Subcutaneous abdominal adipose tissue (tissue), 5 donors: ENCODE measurements around the gene P2RY8.
"Not testable (repeated sequence)": the region's sequence is repeated elsewhere in the genome, so short reads cannot be mapped to it uniquely, and the experiment has no call there.

Source experiments
- H3K27ac ChIP-seq: one replicate; pipeline ENCODE4 v1.7.0; 2013; ENCODE audit warnings: low read depth, mild to moderate bottlenecking, inconsistent platforms, low read length, moderate library complexity
- H3K27me3 ChIP-seq, 5 donors: one replicate each; pipeline ENCODE4 v1.7.0; 2013; ENCODE audit warnings: low read length in 5 of 5, inconsistent platforms in 1 of 5; ENCODE audit not compliant: control insufficient read depth in 5 of 5, insufficient read depth in 4 of 5
- H3K36me3 ChIP-seq, 5 donors: one replicate each; pipeline ENCODE4 v1.7.0; 2013; ENCODE audit warnings: low read length in 5 of 5; ENCODE audit not compliant: control insufficient read depth in 5 of 5, insufficient read depth in 5 of 5
- H3K4me1 ChIP-seq, 5 donors: one replicate each; pipeline ENCODE4 v1.7.0; 2013; ENCODE audit warnings: low read length in 5 of 5, mild to moderate bottlenecking in 3 of 5, moderate library complexity in 1 of 5; ENCODE audit not compliant: control insufficient read depth in 5 of 5, insufficient read depth in 5 of 5
- H3K4me3 ChIP-seq, 5 donors: one replicate each; pipeline ENCODE4 v1.7.0; 2013; ENCODE audit warnings: low read length in 5 of 5, low read depth in 1 of 5
- H3K9ac ChIP-seq, 5 donors: one replicate each; pipeline ENCODE4 v1.7.0; 2013; ENCODE audit warnings: low read length in 5 of 5, mild to moderate bottlenecking in 4 of 5, moderate library complexity in 3 of 5
- H3K9me3 ChIP-seq, 5 donors: one replicate each; pipeline ENCODE4 v1.7.0; 2013; ENCODE audit warnings: low read length in 5 of 5; ENCODE audit not compliant: control insufficient read depth in 5 of 5
- donor health status: healthy.
- donor health status: healthy.
- donor health status: healthy.
- donor health status: healthy.
- donor health status: healthy.

The P2RY8 gene

GRCh38 chrX:1449823-1450149 is 87.2 kb downstream of the P2RY8 start:
- Histone ChIP-seq H3K4me3 (no peak overlapping the region), H3K27ac (no peak overlapping the region), H3K4me1 (peaks cover 0 to 24% (median 19%) of the 10 kb centered on the region in 5 donors), H3K27me3 (no peaks in the 10 kb centered on the region), H3K9me3 (peaks cover 0 to 5% (median 0%) of the 10 kb centered on the region in 5 donors), H3K36me3 (peaks cover 0 to 2% (median 0%) of the 10 kb centered on the region in 5 donors), H3K9ac (no peak overlapping the region)

- Histone ChIP-seq H3K9ac (no peak overlapping the region), H3K27me3 (no peaks in the 10 kb centered on the region), H3K4me3 (no peak overlapping the region), H3K4me1 (peaks cover 0 to 21% (median 17%) of the 10 kb centered on the region in 5 donors), H3K9me3 (peaks cover 0 to 5% (median 0%) of the 10 kb centered on the region in 5 donors), H3K27ac (no peak overlapping the region), H3K36me3 (peaks cover 0 to 4% (median 0%) of the 10 kb centered on the region in 5 donors)
Measured at GRCh38 chrX:1449036-1449822, 87.8 kb downstream of the P2RY8 start.

GRCh38 chrX:1448573-1449001 is 88.4 kb downstream of the P2RY8 start:
- not testable (repeated sequence) for H3K36me3 ChIP-seq, H3K27ac ChIP-seq, H3K4me3 ChIP-seq, H3K9ac ChIP-seq, H3K9me3 ChIP-seq, H3K27me3 ChIP-seq
- peaks cover 0 to 18% (median 14%) of the 10 kb centered on the region in 5 donors for H3K4me1 ChIP-seq

- not testable (repeated sequence) for H3K27ac ChIP-seq, H3K27me3 ChIP-seq, H3K4me3 ChIP-seq, H3K9ac ChIP-seq, H3K36me3 ChIP-seq
- Histone ChIP-seq H3K4me1 (peaks cover 0 to 18% (median 14%) of the 10 kb centered on the region in 5 donors), H3K9me3 (peaks cover 0 to 12% (median 0%) of the 10 kb centered on the region in 5 donors)
Measured at GRCh38 chrX:1447969-1448572, 88.9 kb downstream of the P2RY8 start.

- H3K27me3 ChIP-seq, H3K4me3 ChIP-seq, H3K9ac ChIP-seq, H3K36me3 ChIP-seq, H3K27ac ChIP-seq: not testable (repeated sequence)
- H3K9me3 ChIP-seq = peaks cover 0 to 15% (median 0%) of the 10 kb centered on the region in 5 donors
- peaks cover 0 to 16% (median 12%) of the 10 kb centered on the region in 5 donors for H3K4me1 ChIP-seq
Measured at GRCh38 chrX:1446984-1447968, 89.7 kb downstream of the P2RY8 start.

DNA sequence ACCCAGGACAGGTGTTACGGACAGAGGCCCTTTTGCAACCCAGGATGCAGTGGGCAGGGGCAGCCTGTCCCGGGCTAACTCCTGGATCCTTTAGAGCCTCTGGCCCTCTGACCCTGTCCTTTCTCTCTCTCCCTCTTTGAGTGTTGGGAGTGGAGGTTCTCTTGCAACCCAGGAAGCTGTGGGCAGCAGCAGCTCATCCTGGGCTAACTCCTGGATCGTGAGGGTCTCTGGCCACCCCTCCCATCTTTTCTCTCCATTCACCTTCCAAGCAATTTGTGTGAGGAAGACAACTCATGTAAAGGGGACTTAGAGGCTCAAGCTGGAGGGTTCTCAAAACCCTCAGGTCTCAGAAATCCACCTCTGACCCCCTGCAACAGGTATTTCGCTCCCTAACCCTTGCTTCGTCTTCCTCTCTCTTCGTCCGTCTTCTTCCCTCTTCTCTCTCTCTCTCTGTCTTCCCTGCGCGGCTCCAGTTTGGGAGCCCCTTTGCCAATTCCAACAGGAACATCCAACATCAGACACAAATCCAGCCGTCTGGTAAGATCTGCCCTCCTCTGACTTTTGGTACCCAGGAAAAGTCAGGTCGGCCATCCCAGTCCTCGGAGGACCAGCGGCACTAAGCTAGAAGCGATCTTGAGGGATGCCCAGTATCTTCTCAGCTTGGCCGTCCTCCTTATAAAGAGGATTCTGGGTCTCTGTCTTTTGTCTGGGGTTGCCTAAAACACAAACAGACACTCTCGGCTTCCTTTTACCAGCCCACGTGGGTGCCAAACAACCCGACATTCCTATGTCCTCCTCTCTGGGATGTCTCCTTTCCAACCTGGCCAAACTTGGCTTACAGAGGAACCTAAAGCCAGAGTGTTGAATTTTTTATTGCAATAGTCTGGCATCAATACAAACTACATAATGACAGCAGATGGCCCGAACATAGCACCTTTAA is 92.2 kb downstream of the P2RY8 start:
- H3K9me3 ChIP-seq = peaks cover 0 to 15% (median 0%) of the 10 kb centered on the region in 5 donors

DNA sequence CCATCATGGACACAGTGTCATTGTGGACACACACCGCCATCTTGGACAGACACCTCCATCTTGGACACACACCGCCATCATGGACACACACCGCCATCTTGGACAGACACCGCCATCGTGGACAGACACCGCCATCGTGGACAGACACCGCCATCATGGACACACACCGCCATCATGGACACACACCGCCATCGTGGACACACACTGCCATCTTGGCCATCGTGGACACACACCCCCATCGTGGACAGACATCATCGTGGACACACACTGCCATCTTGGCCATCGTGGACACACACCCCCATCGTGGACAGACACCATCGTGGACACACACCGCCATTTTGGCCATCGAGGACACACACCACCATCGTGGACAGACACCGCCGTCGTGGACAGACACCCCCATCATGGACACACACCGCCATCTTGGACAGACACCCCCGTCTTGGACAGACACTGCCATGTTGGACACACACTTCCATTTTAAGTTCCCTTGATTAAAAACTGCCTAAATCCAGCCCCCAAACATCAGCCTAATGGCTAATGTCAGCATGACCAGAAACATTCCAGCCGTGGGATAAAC is 93.4 kb downstream of the P2RY8 start:
- no peaks in the 10 kb centered on the region for H3K4me1 ChIP-seq
- no peak overlapping the region for H3K27ac ChIP-seq
- no peak overlapping the region for H3K9ac ChIP-seq
- peaks cover 0 to 14% (median 0%) of the 10 kb centered on the region in 5 donors for H3K9me3 ChIP-seq
- H3K36me3 ChIP-seq = peaks cover 0 to 15% (median 6%) of the 10 kb centered on the region in 5 donors
- H3K4me3 ChIP-seq = no peak overlapping the region
- H3K27me3 ChIP-seq = no peaks in the 10 kb centered on the region

More for the DNA sequence above, 92.2 kb downstream of the P2RY8 start:
- Histone ChIP-seq H3K9ac (no peak overlapping the region), H3K4me1 (no peaks in the 10 kb centered on the region), H3K4me3 (no peak overlapping the region), H3K27me3 (no peaks in the 10 kb centered on the region), H3K27ac (no peak overlapping the region), H3K36me3 (peaks cover 0 to 8% (median 0%) of the 10 kb centered on the region in 5 donors)

- peaks cover 0 to 20% (median 10%) of the 10 kb centered on the region in 5 donors for H3K36me3 ChIP-seq
- H3K9ac ChIP-seq = no peak overlapping the region
- H3K4me3 ChIP-seq = no peak overlapping the region
- peaks cover 0 to 10% (median 0%) of the 10 kb centered on the region in 5 donors for H3K9me3 ChIP-seq
- no peaks in the 10 kb centered on the region for H3K27me3 ChIP-seq
- H3K4me1 ChIP-seq = no peaks in the 10 kb centered on the region
- no peak overlapping the region for H3K27ac ChIP-seq
Measured at GRCh38 chrX:1442724-1443367, 94.1 kb downstream of the P2RY8 start.
